ENCODE measurements around the gene FARP1.

FARP1 gene

DNA sequence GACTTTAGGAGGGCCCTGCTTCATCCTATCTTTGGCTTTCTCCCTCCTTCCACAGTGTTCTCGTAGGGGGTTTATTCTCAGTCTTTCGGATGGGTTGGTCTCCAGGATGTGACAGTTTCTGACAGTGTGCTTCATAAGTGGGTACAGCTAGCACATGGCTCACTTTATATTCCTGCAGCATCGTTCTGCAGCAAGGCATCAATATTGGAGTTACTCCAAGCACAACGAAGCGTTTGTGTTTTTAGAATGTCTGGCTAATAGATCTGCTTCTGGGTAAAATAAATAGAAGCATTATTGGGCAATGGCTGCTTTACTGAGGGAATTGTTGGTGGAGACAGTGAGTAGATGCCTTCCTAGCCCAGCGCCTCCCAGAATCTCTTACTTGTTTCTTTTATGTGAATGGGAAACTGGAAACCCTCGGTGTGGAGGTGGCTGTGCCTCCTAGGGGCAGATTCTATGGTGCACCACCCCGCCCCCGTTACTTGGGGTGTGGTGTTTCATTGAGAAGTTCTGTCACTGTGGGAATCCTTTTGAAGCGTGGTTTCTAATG is 2.0 kb downstream of the FARP1 start (continued):
- TF ChIP-seq GLI2 (tag by site-specific recombination; IDR thresholded peaks at IDR 0.05; ENCODE audit: borderline replicate concordance, low read depth) = no peak
- TF ChIP-seq, protein P1, sequence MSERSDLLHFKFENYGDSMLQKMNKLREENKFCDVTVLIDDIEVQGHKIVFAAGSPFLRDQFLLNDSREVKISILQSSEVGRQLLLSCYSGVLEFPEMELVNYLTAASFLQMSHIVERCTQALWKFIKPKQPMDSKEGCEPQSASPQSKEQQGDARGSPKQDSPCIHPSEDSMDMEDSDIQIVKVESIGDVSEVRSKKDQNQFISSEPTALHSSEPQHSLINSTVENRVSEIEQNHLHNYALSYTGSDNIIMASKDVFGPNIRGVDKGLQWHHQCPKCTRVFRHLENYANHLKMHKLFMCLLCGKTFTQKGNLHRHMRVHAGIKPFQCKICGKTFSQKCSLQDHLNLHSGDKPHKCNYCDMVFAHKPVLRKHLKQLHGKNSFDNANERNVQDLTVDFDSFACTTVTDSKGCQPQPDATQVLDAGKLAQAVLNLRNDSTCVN (tag by site-specific recombination; optimal IDR thresholded peaks at IDR 0.05) = no peak
- no peak for TF ChIP-seq ZSCAN16 (tag by site-specific recombination; IDR thresholded peaks at IDR 0.05)
- peak; percentile 23; the same call in 1 of the 2 replicates for TF ChIP-seq GLIS1 (tag by site-specific recombination; IDR thresholded peaks at IDR 0.05)
- peak; percentile 40; the same call in 1 of the 2 replicates for TF ChIP-seq ZBTB8A (tag by site-specific recombination; IDR thresholded peaks at IDR 0.05)
- TF ChIP-seq ZNF473 (tag by site-specific recombination; IDR thresholded peaks at IDR 0.05) = no peak
- peak; percentile 70 for TF ChIP-seq ZFHX2 (tag by site-specific recombination; conservative IDR thresholded peaks at IDR 0.05)
- no peak for TF ChIP-seq SCRT2 (tag by site-specific recombination; IDR thresholded peaks at IDR 0.05)
- no peak for TF ChIP-seq ZNF776 (tag by site-specific recombination; IDR thresholded peaks at IDR 0.05; ENCODE audit: borderline replicate concordance)
- peak; percentile 91 for TF ChIP-seq ZNF341 (tag by site-specific recombination; IDR thresholded peaks at IDR 0.05; ENCODE audit: low read depth)
- TF ChIP-seq ZNF629 (tag by site-specific recombination; IDR thresholded peaks at IDR 0.05) = no peak
- TF ChIP-seq ZNF561 (tag by site-specific recombination; IDR thresholded peaks at IDR 0.05; ENCODE audit: borderline replicate concordance) = peak; percentile 25; the same call in 1 of the 2 replicates
- TF ChIP-seq ZIC2 (tag by site-specific recombination; IDR thresholded peaks at IDR 0.05) = 0 out of 2 replicates have a peak, but pooled peaks have one; percentile 9
- no peak for TF ChIP-seq ZNF404 (tag by site-specific recombination; IDR thresholded peaks at IDR 0.05)

- no peak overlapping the region for H3K4me3 ChIP-seq (ENCODE audit: low read depth, low read length)
- TF ChIP-seq PRDM6 (tag by site-specific recombination; IDR thresholded peaks at IDR 0.05) (peak; percentile 36; the same call in 1 of the 2 replicates), GLI2 (tag by site-specific recombination; IDR thresholded peaks at IDR 0.05; ENCODE audit: borderline replicate concordance, low read depth) (no peak), TCF7L2 (IDR thresholded peaks at IDR 0.05; ENCODE audit: borderline replicate concordance, low read depth, low read length) (peak; percentile 30; the same call in 1 of the 2 replicates)
- CTCF ChIA-PET = interaction anchor here (0.6 to 0.7 kb wide), 2 partner anchors 52 to 101 kb away, joined by 3 read pairs; no protein-coding TSS in a partner anchor
- H3K27ac ChIP-seq (ENCODE audit: extremely low read depth, low read depth, low read length) = no peak overlapping the region
- H3K4me1 ChIP-seq (ENCODE audit: control insufficient read depth, insufficient read depth, low read length) = peaks cover 14% of the 10 kb centered on the region
- no peaks in the 10 kb centered on the region for H3K9me3 ChIP-seq (ENCODE audit: control insufficient read depth, insufficient read depth, low read depth, low read length)
- H3K36me3 ChIP-seq (ENCODE audit: control insufficient read depth in 2 of 2, insufficient read depth in 1 of 2, low read length in 2 of 2) = no peaks in the 10 kb centered on the region
- POLR2A ChIA-PET = no interaction called here
Observed at GRCh38 chr13:98147521-98147920, 4.6 kb downstream of the FARP1 start.

- Histone ChIP-seq H3K4me1 (ENCODE audit: control insufficient read depth, insufficient read depth, low read length) (peaks cover 12% of the 10 kb centered on the region), H3K36me3 (ENCODE audit: control insufficient read depth in 2 of 2, insufficient read depth in 1 of 2, low read length in 2 of 2) (no peaks in the 10 kb centered on the region), H3K9me3 (ENCODE audit: control insufficient read depth, insufficient read depth, low read depth, low read length) (no peaks in the 10 kb centered on the region), H3K4me3 (ENCODE audit: low read depth, low read length) (no peak overlapping the region), H3K27ac (ENCODE audit: extremely low read depth, low read depth, low read length) (0 out of 2 replicates have a peak overlapping the region, but pooled peaks have one; percentile 31)
- ChIA-PET CTCF (no interaction called here), POLR2A (interaction anchor here (0.5 kb wide), 1 partner anchor 247 kb away, joined by 4 read pairs; no protein-coding TSS in a partner anchor)
- TF ChIP-seq ZNF366 (tag by site-specific recombination; conservative IDR thresholded peaks at IDR 0.05) (peak; percentile 42; the same call in 1 of the 2 replicates), WT1 (tag by site-specific recombination; IDR thresholded peaks at IDR 0.05) (0 out of 2 replicates have a peak, but pooled peaks have one; percentile 20), ZBTB8A (tag by site-specific recombination; IDR thresholded peaks at IDR 0.05) (0 out of 2 replicates have a peak, but pooled peaks have one; percentile 29), FEZF1 (tag by site-specific recombination; IDR thresholded peaks at IDR 0.05) (peak; percentile 35; the same call in 1 of the 2 replicates), IKZF3 (tag by site-specific recombination; IDR thresholded peaks at IDR 0.05) (peak; percentile 30; the same call in 1 of the 2 replicates), HOXD13 (CRISPR knock-in tag; IDR thresholded peaks at IDR 0.05; ENCODE audit: borderline replicate concordance) (peak; percentile 48; the same call in 1 of the 2 replicates)
- TF ChIP-seq, protein P2, sequence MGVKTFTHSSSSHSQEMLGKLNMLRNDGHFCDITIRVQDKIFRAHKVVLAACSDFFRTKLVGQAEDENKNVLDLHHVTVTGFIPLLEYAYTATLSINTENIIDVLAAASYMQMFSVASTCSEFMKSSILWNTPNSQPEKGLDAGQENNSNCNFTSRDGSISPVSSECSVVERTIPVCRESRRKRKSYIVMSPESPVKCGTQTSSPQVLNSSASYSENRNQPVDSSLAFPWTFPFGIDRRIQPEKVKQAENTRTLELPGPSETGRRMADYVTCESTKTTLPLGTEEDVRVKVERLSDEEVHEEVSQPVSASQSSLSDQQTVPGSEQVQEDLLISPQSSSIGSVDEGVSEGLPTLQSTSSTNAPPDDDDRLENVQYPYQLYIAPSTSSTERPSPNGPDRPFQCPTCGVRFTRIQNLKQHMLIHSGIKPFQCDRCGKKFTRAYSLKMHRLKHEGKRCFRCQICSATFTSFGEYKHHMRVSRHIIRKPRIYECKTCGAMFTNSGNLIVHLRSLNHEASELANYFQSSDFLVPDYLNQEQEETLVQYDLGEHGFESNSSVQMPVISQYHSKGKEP (tag by site-specific recombination; IDR thresholded peaks at IDR 0.05) = peak; percentile 7; the same call in 1 of the 2 replicates
- TF ChIP-seq, protein P3, sequence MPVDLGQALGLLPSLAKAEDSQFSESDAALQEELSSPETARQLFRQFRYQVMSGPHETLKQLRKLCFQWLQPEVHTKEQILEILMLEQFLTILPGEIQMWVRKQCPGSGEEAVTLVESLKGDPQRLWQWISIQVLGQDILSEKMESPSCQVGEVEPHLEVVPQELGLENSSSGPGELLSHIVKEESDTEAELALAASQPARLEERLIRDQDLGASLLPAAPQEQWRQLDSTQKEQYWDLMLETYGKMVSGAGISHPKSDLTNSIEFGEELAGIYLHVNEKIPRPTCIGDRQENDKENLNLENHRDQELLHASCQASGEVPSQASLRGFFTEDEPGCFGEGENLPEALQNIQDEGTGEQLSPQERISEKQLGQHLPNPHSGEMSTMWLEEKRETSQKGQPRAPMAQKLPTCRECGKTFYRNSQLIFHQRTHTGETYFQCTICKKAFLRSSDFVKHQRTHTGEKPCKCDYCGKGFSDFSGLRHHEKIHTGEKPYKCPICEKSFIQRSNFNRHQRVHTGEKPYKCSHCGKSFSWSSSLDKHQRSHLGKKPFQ (tag by site-specific recombination; IDR thresholded peaks at IDR 0.05) = 0 out of 2 replicates have a peak, but pooled peaks have one; percentile 28
Observed at GRCh38 chr13:98150832-98151479, 8.1 kb downstream of the FARP1 start.
